Mesendoderm (in vitro differentiated cells): ENCODE measurements around the gene TMEM185A.
"Not testable (repeated sequence)": the region's sequence is repeated elsewhere in the genome, so short reads cannot be mapped to it uniquely, and the experiment has no call there.

Experiments used
- DNase-seq: peaks from one replicate; pipeline ENCODE4 v3.0.0; 2013
- H2AK5ac ChIP-seq: 2 replicates; pipeline ENCODE4 v1.6.1; 2013; ENCODE audit warnings: low read length, inconsistent platforms
- H2BK120ac ChIP-seq: 2 replicates; pipeline ENCODE4 v1.6.1; 2013; ENCODE audit warnings: low read depth, mild to moderate bottlenecking, low read length, moderate library complexity, mixed read lengths
- H2BK15ac ChIP-seq: replicated peaks from 2 replicates; pipeline ENCODE4 v1.6.1; 2013; ENCODE audit warnings: low read depth, mild to moderate bottlenecking, moderate library complexity
- H2BK5ac ChIP-seq: 2 replicates; pipeline ENCODE4 v1.6.1; 2013; ENCODE audit warnings: low read length, inconsistent platforms
- H3K18ac ChIP-seq: 2 replicates; pipeline ENCODE4 v1.6.1; 2013; ENCODE audit warnings: mild to moderate bottlenecking, low read length, mixed read lengths
- H3K23ac ChIP-seq: one replicate; pipeline ENCODE4 v1.6.1; 2013; ENCODE audit warnings: low read length
- H3K27ac ChIP-seq: 2 replicates; pipeline ENCODE4 v1.5.1; 2013; ENCODE audit warnings: low read depth, mild to moderate bottlenecking, inconsistent platforms, low read length, moderate library complexity
- H3K27me3 ChIP-seq: 2 replicates; pipeline ENCODE4 v1.6.1; 2013; ENCODE audit warnings: low read length, control low read depth, mild to moderate bottlenecking, inconsistent platforms; ENCODE audit not compliant: insufficient read depth, poor library complexity
- H3K36me3 ChIP-seq: 2 replicates; pipeline ENCODE4 v1.6.1; 2013; ENCODE audit warnings: low read length, inconsistent platforms; ENCODE audit not compliant: control insufficient read depth, insufficient read depth
- H3K4ac ChIP-seq: one replicate; pipeline ENCODE4 v1.6.1; 2013; ENCODE audit warnings: low read depth, mild to moderate bottlenecking, low read length, moderate library complexity
- H3K4me1 ChIP-seq: 2 replicates; pipeline ENCODE4 v1.6.1; 2013; ENCODE audit warnings: low read depth, low read length, inconsistent platforms; ENCODE audit not compliant: control insufficient read depth
- H3K4me2 ChIP-seq: 2 replicates; pipeline ENCODE4 v1.6.1; 2013; ENCODE audit warnings: low read length
- H3K4me3 ChIP-seq: 2 replicates; pipeline ENCODE4 v1.5.1; 2013; ENCODE audit warnings: mild to moderate bottlenecking, low read length
- H3K56ac ChIP-seq: one replicate; pipeline ENCODE4 v1.6.1; 2013; ENCODE audit warnings: low read length
- H3K79me1 ChIP-seq: 2 replicates; pipeline ENCODE4 v1.6.1; 2013; ENCODE audit warnings: low read length, inconsistent platforms
- H3K79me2 ChIP-seq: 2 replicates; pipeline ENCODE4 v1.6.1; 2013; ENCODE audit warnings: mild to moderate bottlenecking, low read length; ENCODE audit not compliant: control insufficient read depth, insufficient read depth
- H3K9ac ChIP-seq: 2 replicates; pipeline ENCODE4 v1.6.1; 2013; ENCODE audit warnings: low read length, inconsistent platforms
- H4K5ac ChIP-seq: one replicate; pipeline ENCODE4 v1.6.1; 2013; ENCODE audit warnings: low read length
- H4K8ac ChIP-seq: one replicate; pipeline ENCODE4 v1.6.1; 2013; ENCODE audit warnings: low read depth, mild to moderate bottlenecking, control low read depth, low read length, moderate library complexity
- WGBS: extraction: QIAGEN DNeasy Blood & Tissue Kit; methylation state at CpG from one replicate; pipeline ENCODE4 v1.1.7; 2013; ENCODE audit warnings: low lambda C conversion rate, missing lambda C conversion rate; ENCODE audit not compliant: insufficient coverage; ENCODE audit errors: extremely low coverage; 5-methylcytosine and 5-hydroxymethylcytosine counted together

Gene TMEM185A

DNA sequence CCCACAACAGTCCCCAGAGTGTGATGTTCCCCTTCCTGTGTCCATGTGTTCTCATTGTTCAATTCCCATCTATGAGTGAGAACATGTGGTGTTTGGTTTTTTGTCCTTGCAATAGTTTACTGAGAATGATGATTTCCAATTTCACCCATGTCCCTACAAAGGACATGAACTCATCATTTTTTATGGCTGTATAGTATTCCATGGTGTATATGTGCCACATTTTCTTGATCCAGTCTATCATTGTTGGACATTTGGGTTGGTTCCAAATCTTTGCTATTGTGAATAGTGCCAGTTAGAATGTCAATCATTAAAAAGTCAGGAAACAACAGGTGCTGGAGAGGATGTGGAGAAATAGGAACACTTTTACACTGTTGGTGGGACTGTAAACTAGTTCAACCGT, 11.9 kb downstream of the TMEM185A start:
- H4K8ac ChIP-seq, DNase-seq, H3K4me1 ChIP-seq, H3K23ac ChIP-seq, H3K79me1 ChIP-seq, H3K36me3 ChIP-seq, H3K4me3 ChIP-seq, H3K9ac ChIP-seq, H3K56ac ChIP-seq, H3K79me2 ChIP-seq, H2BK15ac ChIP-seq, H3K18ac ChIP-seq, H3K27ac ChIP-seq, H2BK120ac ChIP-seq, H2AK5ac ChIP-seq, H2BK5ac ChIP-seq, H3K27me3 ChIP-seq, H4K5ac ChIP-seq, H3K4me2 ChIP-seq, H3K4ac ChIP-seq: not testable (repeated sequence)
- WGBS = no CpG with 5 or more reads among the region's 1 CpG

DNA sequence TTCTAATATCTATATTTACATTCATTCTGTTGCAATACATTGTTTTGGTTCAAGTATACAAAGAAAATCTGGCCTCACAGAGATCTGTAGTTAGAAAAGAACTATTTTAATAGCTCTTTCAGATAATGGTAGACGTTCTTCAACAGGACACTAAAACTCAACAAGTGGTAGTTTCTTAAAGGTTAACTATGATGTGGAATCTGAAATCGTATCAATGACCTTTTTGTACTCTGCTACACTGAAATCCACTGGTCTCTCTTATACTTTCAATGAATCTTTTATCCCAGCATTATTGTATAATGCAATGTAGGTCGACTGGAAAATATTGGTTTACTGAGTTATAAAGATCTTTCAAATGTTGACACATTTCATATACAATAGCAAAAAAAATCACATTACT, 12.7 kb downstream of the TMEM185A start:
- Histone ChIP-seq H3K23ac (no peak overlapping the region), H2BK5ac (no peak overlapping the region), H3K4me3 (no peak overlapping the region), H4K5ac (no peak overlapping the region), H3K27ac (no peak overlapping the region), H3K18ac (no peak overlapping the region), H4K8ac (no peak overlapping the region), H3K79me2 (peaks cover 5% of the 10 kb centered on the region), H2BK15ac (no peak overlapping the region), H3K56ac (no peak overlapping the region), H3K9ac (no peak overlapping the region), H3K4me2 (no peak overlapping the region), H2AK5ac (no peak overlapping the region), H2BK120ac (no peak overlapping the region), H3K36me3 (no peaks in the 10 kb centered on the region), H3K4me1 (no peaks in the 10 kb centered on the region), H3K4ac (no peak overlapping the region), H3K79me1 (no peaks in the 10 kb centered on the region), H3K27me3 (no peaks in the 10 kb centered on the region)
- no CpG with 5 or more reads among the region's 3 CpGs for WGBS
- no peak for DNase-seq

DNA sequence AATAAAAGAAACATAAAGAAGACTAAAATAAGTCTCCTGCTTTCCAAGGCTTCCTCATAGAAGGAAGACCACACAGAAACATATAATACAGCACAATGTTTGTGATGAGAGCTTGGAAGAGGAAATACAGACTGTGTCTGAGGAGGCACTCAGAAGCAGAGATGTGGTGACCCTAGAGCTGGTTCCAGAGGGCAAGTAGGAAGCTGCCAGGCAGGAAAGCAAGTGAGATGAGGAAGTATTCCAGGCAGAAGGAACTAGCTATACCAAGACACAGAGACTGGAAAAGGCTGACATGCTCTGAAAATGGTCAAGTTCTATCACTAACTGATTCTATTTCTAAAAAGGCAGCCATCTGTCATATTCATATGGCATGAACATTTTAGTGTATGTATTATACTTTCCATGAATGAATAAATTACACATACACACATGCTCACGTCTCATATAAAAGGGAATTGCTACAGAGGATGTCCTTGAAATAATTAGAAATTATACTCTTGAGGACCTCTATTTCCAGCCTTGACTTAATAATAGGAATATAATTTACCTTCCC, 19.9 kb downstream of the TMEM185A start:
- H3K56ac ChIP-seq = no peak overlapping the region
- no peak overlapping the region for H3K4me3 ChIP-seq
- no peak overlapping the region for H3K9ac ChIP-seq
- no peak overlapping the region for H3K23ac ChIP-seq
- no peaks in the 10 kb centered on the region for H3K36me3 ChIP-seq
- H2BK5ac ChIP-seq = no peak overlapping the region
- H3K79me2 ChIP-seq = no peaks in the 10 kb centered on the region
- H3K4me2 ChIP-seq = no peak overlapping the region
- H3K4me1 ChIP-seq = no peaks in the 10 kb centered on the region
- no peak overlapping the region for H2BK120ac ChIP-seq
- no peak overlapping the region for H4K5ac ChIP-seq
- no peak overlapping the region for H2BK15ac ChIP-seq
- no peak overlapping the region for H3K4ac ChIP-seq
- WGBS = no CpG with 5 or more reads among the region's 1 CpG
- no peaks in the 10 kb centered on the region for H3K79me1 ChIP-seq
- no peak overlapping the region for H3K27ac ChIP-seq
- no peak overlapping the region for H2AK5ac ChIP-seq
- no peak overlapping the region for H3K18ac ChIP-seq
- no peaks in the 10 kb centered on the region for H3K27me3 ChIP-seq
- no peak for DNase-seq
- H4K8ac ChIP-seq = no peak overlapping the region

DNA sequence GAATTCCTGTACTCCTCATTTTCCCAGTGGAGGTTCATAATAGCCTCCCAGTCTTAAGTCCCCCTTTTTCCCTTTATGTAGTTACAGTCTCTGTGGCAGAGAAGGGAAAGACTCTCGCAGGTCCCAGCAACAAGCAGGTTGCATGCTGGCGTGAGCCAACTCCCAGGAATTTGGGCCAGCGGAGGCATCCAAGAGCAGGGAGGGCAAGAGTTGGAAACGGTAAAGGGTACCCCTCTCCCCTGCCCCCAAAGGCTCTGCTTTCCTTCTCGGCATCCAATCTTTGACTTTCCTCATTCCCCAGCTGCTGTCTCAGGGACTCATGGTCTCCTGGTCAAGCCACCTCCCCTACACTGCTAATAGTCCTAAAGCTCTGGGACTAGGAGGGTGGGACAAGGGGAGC, 21.1 kb downstream of the TMEM185A start:
- no peak overlapping the region for H2BK5ac ChIP-seq

DNA sequence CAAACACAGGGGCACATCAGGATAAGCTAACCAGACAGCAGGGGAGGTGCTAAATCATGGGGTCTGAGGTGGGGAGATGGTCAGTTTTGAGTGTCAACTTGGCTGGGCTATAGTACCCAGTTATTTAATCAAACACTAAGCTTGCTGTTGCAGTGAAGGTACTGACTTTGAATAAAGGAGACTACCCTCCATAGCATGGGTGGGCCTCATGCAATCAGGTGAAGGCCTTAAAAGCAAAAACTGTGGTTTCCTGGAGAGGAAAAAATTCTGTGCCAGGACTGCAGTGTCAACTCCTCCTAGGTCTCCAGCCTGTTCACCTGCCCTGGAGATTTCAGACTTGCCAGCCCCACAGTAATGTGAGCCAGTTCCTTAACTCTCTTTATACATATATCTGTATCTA, 23.9 kb downstream of the TMEM185A start:
- H3K4me3 ChIP-seq = no peak overlapping the region
- H3K23ac ChIP-seq = no peak overlapping the region
- DNase-seq = no peak
- H3K79me2 ChIP-seq = no peaks in the 10 kb centered on the region
- no peak overlapping the region for H3K18ac ChIP-seq
- H3K36me3 ChIP-seq = no peaks in the 10 kb centered on the region
- no peak overlapping the region for H2AK5ac ChIP-seq
- H3K4me1 ChIP-seq = no peaks in the 10 kb centered on the region
- H2BK5ac ChIP-seq = no peak overlapping the region
- H2BK120ac ChIP-seq = no peak overlapping the region
- H3K56ac ChIP-seq = no peak overlapping the region
- no peak overlapping the region for H4K5ac ChIP-seq
- H2BK15ac ChIP-seq = no peak overlapping the region
- H3K4ac ChIP-seq = no peak overlapping the region
- no peak overlapping the region for H4K8ac ChIP-seq
- H3K79me1 ChIP-seq = no peaks in the 10 kb centered on the region
- H3K27me3 ChIP-seq = no peaks in the 10 kb centered on the region
- no peak overlapping the region for H3K9ac ChIP-seq
- no peak overlapping the region for H3K4me2 ChIP-seq
- no peak overlapping the region for H3K27ac ChIP-seq

More for the DNA sequence above, 21.1 kb downstream of the TMEM185A start:
- Histone ChIP-seq H3K4ac (no peak overlapping the region), H3K18ac (no peak overlapping the region), H3K56ac (no peak overlapping the region), H2BK15ac (no peak overlapping the region), H3K4me2 (no peak overlapping the region), H3K4me3 (no peak overlapping the region), H3K79me1 (no peaks in the 10 kb centered on the region), H2BK120ac (no peak overlapping the region), H4K5ac (no peak overlapping the region), H3K27me3 (no peaks in the 10 kb centered on the region), H3K27ac (no peak overlapping the region), H3K79me2 (no peaks in the 10 kb centered on the region), H4K8ac (no peak overlapping the region), H3K9ac (no peak overlapping the region), H3K4me1 (no peaks in the 10 kb centered on the region), H3K23ac (no peak overlapping the region), H2AK5ac (no peak overlapping the region), H3K36me3 (no peaks in the 10 kb centered on the region)
- WGBS = no CpG with 5 or more reads among the region's 5 CpGs
- DNase-seq = peak; percentile 10

DNA sequence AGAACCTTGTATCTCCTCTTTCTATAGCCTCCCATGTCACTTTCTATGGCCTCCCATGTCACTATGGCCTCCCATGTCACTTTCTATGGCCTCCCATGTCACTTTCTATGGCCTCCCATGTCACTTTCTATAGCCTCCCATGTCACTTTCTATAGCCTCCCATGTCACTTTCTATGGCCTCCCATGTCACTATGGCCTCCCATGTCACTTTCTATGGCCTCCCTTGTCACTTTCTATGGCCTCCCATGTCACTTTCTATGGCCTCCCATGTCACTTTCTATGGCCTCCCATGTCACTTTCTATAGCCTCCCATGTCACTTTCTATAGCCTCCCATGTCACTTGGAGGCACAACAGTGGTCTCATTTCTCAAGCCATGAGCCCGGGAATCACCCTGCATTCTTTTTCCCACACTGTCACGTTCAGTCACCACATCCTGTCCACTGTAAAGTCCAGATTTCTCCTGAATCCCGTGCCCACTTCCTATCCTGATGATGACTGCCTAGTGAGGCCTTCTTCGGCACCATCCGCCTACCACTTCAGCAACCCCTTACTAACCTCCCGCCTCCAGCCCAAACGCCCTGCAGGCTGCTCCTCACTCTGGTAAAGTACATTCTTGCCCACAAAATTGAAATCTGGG, 26.2 kb downstream of the TMEM185A start:
- H3K56ac ChIP-seq, H4K5ac ChIP-seq, H3K27me3 ChIP-seq, DNase-seq, H3K27ac ChIP-seq, H3K4me2 ChIP-seq, H2BK15ac ChIP-seq, H3K79me2 ChIP-seq, H3K23ac ChIP-seq, H3K4me3 ChIP-seq, H3K9ac ChIP-seq, H3K79me1 ChIP-seq, H2BK120ac ChIP-seq, H3K4ac ChIP-seq, H2BK5ac ChIP-seq, H3K36me3 ChIP-seq, H4K8ac ChIP-seq, H3K18ac ChIP-seq, H3K4me1 ChIP-seq, H2AK5ac ChIP-seq: not testable (repeated sequence)
- no CpG with 5 or more reads among the region's 7 CpGs for WGBS
